Measurements from ENCODE around the gene PNRC2. TPM values are rescaled to one million over a fixed set of nuclear protein-coding genes. Genes with fewer than 3 reads are reported as not detected.

PNRC2 gene
- total RNA-seq (2014; rRNA removed; shearing (Covaris generic)), result 77.3 and 77.9 TPM in 2 replicates
- 67.4 and 71.2 TPM in 2 replicates for polyA plus RNA-seq (2016; fragmentation: Nextera tagmentation; extraction: Ambion mirVana)

GRCh38 chr1:23959461-23960290 lies at the start of gene PNRC2:
Gene PNRC2 (plus strand): TSS chr1:23959828. CDS start chr1:23961458, 1,630 bp downstream.
- Histone ChIP-seq H3K27me3 (replicated peaks; ENCODE audit: insufficient read depth) (no peaks in the 10 kb centered on the region), H3F3A (ENCODE audit: insufficient read depth) (peaks cover 50% of the 10 kb centered on the region), H3K9me3 (ENCODE audit: low read depth) (no peaks in the 10 kb centered on the region), H3K4me3 (peak within 1 kb of the TSS; percentile 95), H2AFZ (peak within 1 kb of the TSS; percentile 80), H3K4me2 (ENCODE audit: unreplicated experiment) (peak within 1 kb of the TSS; percentile 93), H3K4me1 (ENCODE audit: insufficient read depth) (peaks cover 42% of the 10 kb centered on the region), H3K36me3 (ENCODE audit: low read depth) (peaks cover 26% of the 10 kb centered on the region), H4K20me1 (ENCODE audit: insufficient read depth) (no peaks in the 10 kb centered on the region), H3K79me2 (ENCODE audit: insufficient read depth) (peaks cover 35% of the 10 kb centered on the region), H3K27ac (peak within 1 kb of the TSS; percentile 97), H3K9ac (peak within 1 kb of the TSS; percentile 98), H3K9me2 (ENCODE audit: insufficient read depth) (no peaks in the 10 kb centered on the region)
- 0 to 1% methylated on average over 65 to 83 of the region's 84 CpGs for WGBS, 2 experiments (ENCODE audit: low coverage in 1 of 2, low lambda C conversion rate in 2 of 2, missing lambda C conversion rate in 2 of 2)
- peak; percentile 99 for DNase-seq
- in situ Hi-C loops (cut with MboI), result no loop called here
- TF ChIP-seq EZH2 (IDR thresholded peaks at IDR 0.05; ENCODE audit: insufficient read depth, poor library complexity, severe bottlenecking) (no peak), EZH2phosphoT487 (IDR thresholded peaks at IDR 0.05; ENCODE audit: insufficient read depth, low read depth) (no peak)

GRCh38 chr1:23910144-23910543 lies 49.5 kb upstream of the PNRC2 start:
- Histone ChIP-seq H3K9me3 (ENCODE audit: low read depth) (no peaks in the 10 kb centered on the region), H3K9me2 (ENCODE audit: insufficient read depth) (no peaks in the 10 kb centered on the region), H3K27ac (no peak overlapping the region), H4K20me1 (ENCODE audit: insufficient read depth) (no peaks in the 10 kb centered on the region), H2AFZ (no peak overlapping the region), H3K27me3 (replicated peaks; ENCODE audit: insufficient read depth) (no peaks in the 10 kb centered on the region; the same call in 1 of the 2 replicates), H3K4me3 (no peak overlapping the region), H3K36me3 (ENCODE audit: low read depth) (no peaks in the 10 kb centered on the region), H3K9ac (no peak overlapping the region), H3K79me2 (ENCODE audit: insufficient read depth) (no peaks in the 10 kb centered on the region), H3F3A (ENCODE audit: insufficient read depth) (no peaks in the 10 kb centered on the region), H3K4me2 (ENCODE audit: unreplicated experiment) (no peak overlapping the region), H3K4me1 (ENCODE audit: insufficient read depth) (peaks cover 3% of the 10 kb centered on the region)
- no peak for DNase-seq
- WGBS, 2 experiments (ENCODE audit: low coverage in 1 of 2, low lambda C conversion rate in 2 of 2, missing lambda C conversion rate in 2 of 2), result 81 to 83% methylated on average over 8 of the region's 8 CpGs
- TF ChIP-seq EZH2phosphoT487 (IDR thresholded peaks at IDR 0.05; ENCODE audit: insufficient read depth, low read depth), result no peak
- no peak for TF ChIP-seq EZH2 (IDR thresholded peaks at IDR 0.05; ENCODE audit: insufficient read depth, poor library complexity, severe bottlenecking)
- in situ Hi-C loops (cut with MboI), result no loop called here

GRCh38 chr1:23910553-23911246 lies 48.9 kb upstream of the PNRC2 start:
- Histone ChIP-seq H3K4me3 (no peak overlapping the region), H3K36me3 (ENCODE audit: low read depth) (no peaks in the 10 kb centered on the region), H2AFZ (no peak overlapping the region), H3K9me2 (ENCODE audit: insufficient read depth) (no peaks in the 10 kb centered on the region), H3F3A (ENCODE audit: insufficient read depth) (no peaks in the 10 kb centered on the region), H3K9me3 (ENCODE audit: low read depth) (no peaks in the 10 kb centered on the region), H3K4me1 (ENCODE audit: insufficient read depth) (peaks cover 3% of the 10 kb centered on the region), H4K20me1 (ENCODE audit: insufficient read depth) (no peaks in the 10 kb centered on the region), H3K4me2 (ENCODE audit: unreplicated experiment) (no peak overlapping the region), H3K27ac (no peak overlapping the region), H3K79me2 (ENCODE audit: insufficient read depth) (no peaks in the 10 kb centered on the region), H3K9ac (no peak overlapping the region), H3K27me3 (replicated peaks; ENCODE audit: insufficient read depth) (no peaks in the 10 kb centered on the region; the same call in 1 of the 2 replicates)
- in situ Hi-C loops (cut with MboI), result no loop called here
- WGBS, 2 experiments (ENCODE audit: low coverage in 1 of 2, low lambda C conversion rate in 2 of 2, missing lambda C conversion rate in 2 of 2), result 79 to 85% methylated on average over 10 to 11 of the region's 11 CpGs
- DNase-seq, result no peak
- TF ChIP-seq EZH2phosphoT487 (IDR thresholded peaks at IDR 0.05; ENCODE audit: insufficient read depth, low read depth), result no peak
- no peak for TF ChIP-seq EZH2 (IDR thresholded peaks at IDR 0.05; ENCODE audit: insufficient read depth, poor library complexity, severe bottlenecking)

- Histone ChIP-seq H2AFZ (no peak overlapping the region), H3K9me3 (ENCODE audit: low read depth) (no peaks in the 10 kb centered on the region), H4K20me1 (ENCODE audit: insufficient read depth) (no peaks in the 10 kb centered on the region), H3F3A (ENCODE audit: insufficient read depth) (no peaks in the 10 kb centered on the region), H3K9me2 (ENCODE audit: insufficient read depth) (no peaks in the 10 kb centered on the region), H3K4me3 (no peak overlapping the region), H3K79me2 (ENCODE audit: insufficient read depth) (no peaks in the 10 kb centered on the region), H3K4me1 (ENCODE audit: insufficient read depth) (peaks cover 3% of the 10 kb centered on the region), H3K9ac (no peak overlapping the region), H3K4me2 (ENCODE audit: unreplicated experiment) (no peak overlapping the region), H3K36me3 (ENCODE audit: low read depth) (no peaks in the 10 kb centered on the region), H3K27me3 (replicated peaks; ENCODE audit: insufficient read depth) (no peaks in the 10 kb centered on the region; the same call in 1 of the 2 replicates), H3K27ac (no peak overlapping the region)
- DNase-seq, result no peak
- 67 to 73% methylated on average over 8 of the region's 8 CpGs for WGBS, 2 experiments (ENCODE audit: low coverage in 1 of 2, low lambda C conversion rate in 2 of 2, missing lambda C conversion rate in 2 of 2)
- in situ Hi-C loops (cut with MboI), result no loop called here
- TF ChIP-seq EZH2 (IDR thresholded peaks at IDR 0.05; ENCODE audit: insufficient read depth, poor library complexity, severe bottlenecking) (no peak), EZH2phosphoT487 (IDR thresholded peaks at IDR 0.05; ENCODE audit: insufficient read depth, low read depth) (no peak)
Observed at GRCh38 chr1:23911921-23912320, 47.7 kb upstream of the PNRC2 start.

Data from GM23248 (cell line).